Measurements from ENCODE around the gene HIVEP3. TPM values are rescaled to one million over a fixed set of nuclear protein-coding genes. Genes with fewer than 3 reads are reported as not detected.

The HIVEP3 gene
- total RNA-seq, 1 experiment from 2014 or later, result 11.0 TPM

GRCh38 chr1:41783189-41783639 lies 135.5 kb downstream of the HIVEP3 start:
- Histone ChIP-seq H4K20me1 (ENCODE audit: insufficient read depth) (no peaks in the 10 kb centered on the region), H3K4me1 (replicated peaks; ENCODE audit: insufficient read depth) (peaks cover 25% of the 10 kb centered on the region), H3K79me2 (ENCODE audit: low read depth) (no peaks in the 10 kb centered on the region), H3K27ac (peak overlapping the region; percentile 52), H3K4me3 (peak overlapping the region; percentile 36; the same call in 1 of the 2 replicates), H3K27me3 (ENCODE audit: insufficient read depth, low read depth) (no peaks in the 10 kb centered on the region), H3K36me3 (ENCODE audit: low read depth) (no peaks in the 10 kb centered on the region), H3K4me2 (peak overlapping the region; percentile 81), H3F3A (ENCODE audit: insufficient read depth, low read depth) (peaks cover 27% of the 10 kb centered on the region; the same call in 1 of the 2 replicates), H2AFZ (peak overlapping the region; percentile 59; the same call in 1 of the 2 replicates), H3K9me2 (ENCODE audit: insufficient read depth) (no peaks in the 10 kb centered on the region), H3K9me3 (ENCODE audit: insufficient read depth, low read depth) (no peaks in the 10 kb centered on the region)
- DNase-seq, result peak; percentile 54 to 87
- intact Hi-C loops (cut with micrococcal nuclease; ENCODE audit: unreplicated experiment), result no loop called here
- ChIA-PET POLR2A (ENCODE audit: unreplicated experiment) (no interaction called here), CTCF (no interaction called here)
- no TSS peak for BruUV-seq (replicated peaks)
- TF ChIP-seq EZH2 (IDR thresholded peaks at IDR 0.05; ENCODE audit: low read depth), result no peak
- TF ChIP-seq, protein P1, sequence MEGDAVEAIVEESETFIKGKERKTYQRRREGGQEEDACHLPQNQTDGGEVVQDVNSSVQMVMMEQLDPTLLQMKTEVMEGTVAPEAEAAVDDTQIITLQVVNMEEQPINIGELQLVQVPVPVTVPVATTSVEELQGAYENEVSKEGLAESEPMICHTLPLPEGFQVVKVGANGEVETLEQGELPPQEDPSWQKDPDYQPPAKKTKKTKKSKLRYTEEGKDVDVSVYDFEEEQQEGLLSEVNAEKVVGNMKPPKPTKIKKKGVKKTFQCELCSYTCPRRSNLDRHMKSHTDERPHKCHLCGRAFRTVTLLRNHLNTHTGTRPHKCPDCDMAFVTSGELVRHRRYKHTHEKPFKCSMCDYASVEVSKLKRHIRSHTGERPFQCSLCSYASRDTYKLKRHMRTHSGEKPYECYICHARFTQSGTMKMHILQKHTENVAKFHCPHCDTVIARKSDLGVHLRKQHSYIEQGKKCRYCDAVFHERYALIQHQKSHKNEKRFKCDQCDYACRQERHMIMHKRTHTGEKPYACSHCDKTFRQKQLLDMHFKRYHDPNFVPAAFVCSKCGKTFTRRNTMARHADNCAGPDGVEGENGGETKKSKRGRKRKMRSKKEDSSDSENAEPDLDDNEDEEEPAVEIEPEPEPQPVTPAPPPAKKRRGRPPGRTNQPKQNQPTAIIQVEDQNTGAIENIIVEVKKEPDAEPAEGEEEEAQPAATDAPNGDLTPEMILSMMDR (conservative IDR thresholded peaks at IDR 0.05), result no peak

DNA sequence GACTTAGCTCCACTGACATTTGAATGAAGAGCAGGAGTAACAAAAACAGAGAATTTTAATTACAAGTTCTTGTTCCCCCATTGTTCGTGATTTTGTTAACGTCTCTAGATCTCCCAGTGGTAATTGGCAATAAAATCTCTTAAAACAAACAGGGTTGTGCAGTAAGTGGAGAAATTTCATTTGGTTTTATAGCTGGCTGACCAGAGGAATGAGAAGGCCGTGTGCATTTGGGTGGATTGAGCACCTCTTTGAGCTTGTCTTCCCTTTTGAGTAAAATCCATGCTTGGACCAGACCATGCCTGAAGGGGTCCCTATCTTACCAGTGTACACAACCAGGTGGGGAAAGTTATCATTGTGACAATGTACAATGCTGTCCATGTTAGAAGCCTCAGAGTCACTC lies 137.8 kb downstream of the HIVEP3 start:
- CTCF ChIA-PET, result no interaction called here
- intact Hi-C loops (cut with micrococcal nuclease; ENCODE audit: unreplicated experiment), result no loop called here
- DNase-seq, result no peak
- H3K36me3 ChIP-seq (ENCODE audit: low read depth), result no peaks in the 10 kb centered on the region
- no peak overlapping the region for H3K4me3 ChIP-seq
- POLR2A ChIA-PET (ENCODE audit: unreplicated experiment), result interaction anchor here (0.6 kb wide), 1 partner anchor 138 kb away, joined by 8 read pairs; the partner anchor contains the start of gene HIVEP3
- H3K9me2 ChIP-seq (ENCODE audit: insufficient read depth), result no peaks in the 10 kb centered on the region
- H3K27me3 ChIP-seq (ENCODE audit: insufficient read depth, low read depth), result no peaks in the 10 kb centered on the region
- H3K79me2 ChIP-seq (ENCODE audit: low read depth), result no peaks in the 10 kb centered on the region
- no TSS peak for BruUV-seq (replicated peaks)
- no peak overlapping the region for H3K4me2 ChIP-seq
- no peaks in the 10 kb centered on the region for H4K20me1 ChIP-seq (ENCODE audit: insufficient read depth)
- TF ChIP-seq, protein P1 (conservative IDR thresholded peaks at IDR 0.05), result no peak
- no peak for TF ChIP-seq EZH2 (IDR thresholded peaks at IDR 0.05; ENCODE audit: low read depth)
- no peaks in the 10 kb centered on the region for H3K9me3 ChIP-seq (ENCODE audit: insufficient read depth, low read depth)
- H2AFZ ChIP-seq, result no peak overlapping the region
- no peak overlapping the region for H3K27ac ChIP-seq
- H3F3A ChIP-seq (ENCODE audit: insufficient read depth, low read depth), result peaks cover 27% of the 10 kb centered on the region; the same call in 1 of the 2 replicates
- H3K4me1 ChIP-seq (replicated peaks; ENCODE audit: insufficient read depth), result peaks cover 25% of the 10 kb centered on the region

DNA sequence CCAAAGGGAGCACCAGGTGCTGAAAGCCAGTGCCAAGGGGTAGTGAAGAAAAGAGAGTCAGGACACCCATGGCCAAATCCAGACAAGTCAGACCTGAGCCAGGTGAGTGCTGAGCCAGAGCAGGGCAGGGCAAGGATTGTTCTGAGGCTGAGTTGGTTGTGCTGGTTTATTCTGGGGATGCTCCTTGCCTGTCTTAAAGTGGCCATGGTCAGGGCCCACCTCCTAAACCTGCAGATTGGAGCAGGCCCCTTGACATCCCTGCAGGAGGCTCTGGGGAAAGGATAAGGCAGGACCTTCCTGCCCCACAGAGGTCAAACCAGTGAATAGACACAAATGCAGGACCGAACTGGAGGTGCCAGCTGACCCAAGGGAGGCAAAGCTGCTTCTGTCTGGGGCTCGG lies 138.4 kb downstream of the HIVEP3 start:
- no peak for TF ChIP-seq EZH2 (IDR thresholded peaks at IDR 0.05; ENCODE audit: low read depth)
- TF ChIP-seq, protein P1 (conservative IDR thresholded peaks at IDR 0.05), result no peak

More for the DNA sequence above, 138.4 kb downstream of the HIVEP3 start:
- H3K27ac ChIP-seq, result no peak overlapping the region
- peaks cover 25% of the 10 kb centered on the region for H3K4me1 ChIP-seq (replicated peaks; ENCODE audit: insufficient read depth)
- H4K20me1 ChIP-seq (ENCODE audit: insufficient read depth), result no peaks in the 10 kb centered on the region
- DNase-seq, result no peak
- H3K4me3 ChIP-seq, result no peak overlapping the region
- no TSS peak for BruUV-seq (replicated peaks)
- H3K9me3 ChIP-seq (ENCODE audit: insufficient read depth, low read depth), result no peaks in the 10 kb centered on the region
- no peak overlapping the region for H2AFZ ChIP-seq
- no peaks in the 10 kb centered on the region for H3K9me2 ChIP-seq (ENCODE audit: insufficient read depth)
- POLR2A ChIA-PET (ENCODE audit: unreplicated experiment), result interaction anchor here (0.6 kb wide), 1 partner anchor 138 kb away, joined by 8 read pairs; the partner anchor contains the start of gene HIVEP3
- intact Hi-C loops (cut with micrococcal nuclease; ENCODE audit: unreplicated experiment), result no loop called here
- no peak overlapping the region for H3K4me2 ChIP-seq
- H3K27me3 ChIP-seq (ENCODE audit: insufficient read depth, low read depth), result no peaks in the 10 kb centered on the region
- peaks cover 27% of the 10 kb centered on the region; the same call in 1 of the 2 replicates for H3F3A ChIP-seq (ENCODE audit: insufficient read depth, low read depth)
- CTCF ChIA-PET, result no interaction called here
- H3K36me3 ChIP-seq (ENCODE audit: low read depth), result no peaks in the 10 kb centered on the region
- H3K79me2 ChIP-seq (ENCODE audit: low read depth), result no peaks in the 10 kb centered on the region
